H1 (cell line): Measurements from ENCODE around the gene GLI1. TPM values are rescaled to one million over a fixed set of nuclear protein-coding genes. Genes with fewer than 3 reads are reported as not detected.

Source experiments
- CTCF ChIA-PET: fragments of 300-600 bp; sonication (Branson Sonifier 250); formaldehyde crosslinking; loops from one replicate; lab custom pipeline; 2021; ENCODE audit not compliant: partially characterized antibody; lab: Charles Lee
- POLR2A ChIA-PET: fragments of 300-600 bp; sonication (Branson Sonifier 250); formaldehyde crosslinking; loops from one replicate; lab custom pipeline; 2021; ENCODE audit warnings: inconsistent platforms; ENCODE audit not compliant: partially characterized antibody; lab: Charles Lee
- DNase-seq, 2 experiments: peaks; one replicate each; pipeline versions ENCODE4 v3.0.0 to v3.0.0-alpha.2; 2010 to 2022; ENCODE audit warnings: low spot score in 2 of 2, low read depth in 1 of 2, mixed read lengths in 1 of 2
- FAIRE-seq: peaks from 2 replicates; lab custom pipeline; 2011; peaks lifted over from hg19 to GRCh38; lab: Jason Lieb, UNC
- H2AFZ ChIP-seq: 2 replicates; pipeline ENCODE4 v1.8.1; 2012; ENCODE audit warnings: low read length, inconsistent platforms
- H2AK5ac ChIP-seq: 2 replicates; pipeline ENCODE4 v1.6.1; 2013; ENCODE audit warnings: low read depth, low read length
- H2BK120ac ChIP-seq: replicated peaks from 2 replicates; pipeline ENCODE3; 2013; ENCODE audit warnings: low read depth, low read length, inconsistent platforms
- H2BK12ac ChIP-seq: 2 replicates; pipeline ENCODE4 v1.6.1; 2013; ENCODE audit warnings: low read depth, low read length
- H2BK15ac ChIP-seq: 2 replicates; pipeline ENCODE4 v1.6.1; 2013; ENCODE audit warnings: low read length
- H2BK20ac ChIP-seq: 2 replicates; pipeline ENCODE4 v1.6.1; 2013; ENCODE audit warnings: low read length
- H2BK5ac ChIP-seq: 2 replicates; pipeline ENCODE4 v1.6.1; 2013; ENCODE audit warnings: low read depth, low read length
- H3K14ac ChIP-seq: 2 replicates; pipeline ENCODE4 v1.6.1; 2013; ENCODE audit warnings: inconsistent platforms; ENCODE audit not compliant: insufficient read length
- H3K18ac ChIP-seq: 2 replicates; pipeline ENCODE4 v1.6.1; 2013; ENCODE audit warnings: low read length; ENCODE audit errors: extremely low read depth
- H3K23ac ChIP-seq: 2 replicates; pipeline ENCODE4 v1.6.1; 2013; ENCODE audit warnings: inconsistent platforms; ENCODE audit not compliant: insufficient read length
- H3K23me2 ChIP-seq: 2 replicates; pipeline ENCODE4 v1.6.1; 2013; ENCODE audit warnings: low read depth, low read length
- H3K27ac ChIP-seq: 2 replicates; pipeline ENCODE4 v1.6.1; 2011; ENCODE audit warnings: low read depth, low read length, inconsistent platforms
- H3K27me3 ChIP-seq, 4 experiments: replicated peaks in 1 of 4; 1 replicate in 1 of 4; 2 replicates in 3 of 4; pipeline versions ENCODE4 v1.6.1 to v1.8.1; 2011 to 2013; ENCODE audit warnings: low read length in 3 of 4, mild to moderate bottlenecking in 3 of 4, inconsistent platforms in 2 of 4, mixed read lengths in 2 of 4, moderate library complexity in 1 of 4; ENCODE audit not compliant: control insufficient read depth in 3 of 4, insufficient read depth in 3 of 4; ENCODE audit errors: extremely low read depth in 1 of 4
- H3K36me3 ChIP-seq, 4 experiments: 2 replicates each; pipeline versions ENCODE4 v1.6.1 to v1.8.1; 2011 to 2013; ENCODE audit warnings: mild to moderate bottlenecking in 4 of 4, low read length in 3 of 4, moderate library complexity in 2 of 4, control low read depth in 1 of 4, inconsistent platforms in 1 of 4; ENCODE audit not compliant: insufficient read depth in 4 of 4, control insufficient read depth in 2 of 4
- H3K4ac ChIP-seq: replicated peaks from 2 replicates; pipeline ENCODE3; 2013; ENCODE audit warnings: low read length, low read depth, mixed read lengths, inconsistent platforms; ENCODE audit not compliant: insufficient read length
- H3K4me1 ChIP-seq, 4 experiments: replicated peaks in 1 of 4; 1 replicate in 1 of 4; 2 replicates in 3 of 4; pipeline versions ENCODE4 v1.6.1 to v1.8.1; 2011 to 2013; ENCODE audit warnings: low read length in 3 of 4, inconsistent platforms in 2 of 4, mixed read lengths in 1 of 4; ENCODE audit not compliant: insufficient read depth in 4 of 4, control insufficient read depth in 3 of 4
- H3K4me2 ChIP-seq, 2 experiments: 2 replicates each; pipeline versions ENCODE4 v1.6.1 to v1.8.1; 2011 to 2013; ENCODE audit warnings: low read depth in 2 of 2, low read length in 2 of 2, control low read depth in 1 of 2, inconsistent platforms in 1 of 2, mild to moderate bottlenecking in 1 of 2; ENCODE audit not compliant: insufficient read depth in 1 of 2
- H3K4me3 ChIP-seq, 4 experiments: fragments of 200-600, 300-600 bp in 1 of 4; sonication (generic), shearing (Covaris generic), sonication (Bioruptor Twin) in 1 of 4; 2 replicates each; pipeline versions ENCODE4 v1.5.1 to v1.8.1; 2011 to 2016; ENCODE audit warnings: low read length in 4 of 4, low read depth in 3 of 4, control low read depth in 2 of 4, inconsistent platforms in 2 of 4, mild to moderate bottlenecking in 2 of 4, mixed read lengths in 1 of 4, moderate library complexity in 1 of 4; ENCODE audit not compliant: insufficient read depth in 2 of 4; ENCODE audit errors: extremely low read depth in 1 of 4
- H3K56ac ChIP-seq: replicated peaks from 2 replicates; pipeline ENCODE3; 2013; ENCODE audit warnings: low read depth, mild to moderate bottlenecking, mixed read lengths, low read length, inconsistent platforms; ENCODE audit not compliant: insufficient read length
- H3K79me1 ChIP-seq: 2 replicates; pipeline ENCODE4 v1.6.1; 2013; ENCODE audit warnings: low read depth, low read length, control low read depth
- H3K79me2 ChIP-seq, 2 experiments: 2 replicates each; pipeline versions ENCODE4 v1.6.1 to v1.8.1; 2012 to 2013; ENCODE audit warnings: low read length in 2 of 2, mild to moderate bottlenecking in 2 of 2, inconsistent platforms in 1 of 2; ENCODE audit not compliant: insufficient read depth in 2 of 2, control insufficient read depth in 1 of 2
- H3K9ac ChIP-seq, 4 experiments: replicated peaks in 1 of 4; 1 replicate in 1 of 4; 2 replicates in 3 of 4; pipeline versions ENCODE4 v1.6.1 to v1.8.1; 2011 to 2013; ENCODE audit warnings: low read depth in 3 of 4, low read length in 3 of 4, control low read depth in 2 of 4, mild to moderate bottlenecking in 2 of 4, moderate library complexity in 2 of 4, inconsistent platforms in 1 of 4; ENCODE audit errors: extremely low read depth in 1 of 4
- H3K9me3 ChIP-seq, 2 experiments: 2 replicates each; pipeline versions ENCODE4 v1.6.1 to v1.8.1; 2012 to 2013; ENCODE audit warnings: mild to moderate bottlenecking in 2 of 2, moderate library complexity in 2 of 2, control low read depth in 1 of 2, inconsistent platforms in 1 of 2, low read depth in 1 of 2, low read length in 1 of 2, mixed read lengths in 1 of 2; ENCODE audit not compliant: insufficient read depth in 2 of 2
- H4K20me1 ChIP-seq, 2 experiments: replicated peaks in 1 of 2; 2 replicates each; pipeline versions ENCODE3 to v1.8.1; 2011 to 2013; ENCODE audit warnings: inconsistent platforms in 2 of 2, low read length in 2 of 2, mild to moderate bottlenecking in 1 of 2; ENCODE audit not compliant: insufficient read depth in 2 of 2, control insufficient read depth in 1 of 2
- H4K5ac ChIP-seq: 2 replicates; pipeline ENCODE4 v1.6.1; 2013; ENCODE audit warnings: low read length, low read depth, mixed read lengths, inconsistent platforms; ENCODE audit not compliant: insufficient read length
- H4K8ac ChIP-seq: 2 replicates; pipeline ENCODE4 v1.8.0; 2013; ENCODE audit warnings: mild to moderate bottlenecking, moderate library complexity, low read length, inconsistent platforms; ENCODE audit not compliant: insufficient read depth; ENCODE audit errors: extremely low read depth
- H4K91ac ChIP-seq: replicated peaks from 2 replicates; pipeline ENCODE3; 2013; ENCODE audit warnings: low read length, mixed read lengths, inconsistent platforms; ENCODE audit not compliant: insufficient read length
- ASH2L ChIP-seq: fragments of 200-600, 300-600 bp; sonication (generic); IDR thresholded peaks from one replicate; pipeline ENCODE4 v1.7.1; 2017; ENCODE audit warnings: low read length
- BRCA1 ChIP-seq: IDR thresholded peaks from 2 replicates; pipeline ENCODE4 v1.6.1; 2012; ENCODE audit warnings: low read depth, low read length, improper control_type of control experiment
- CBX8 ChIP-seq: fragments of 300-800, 300-1000 bp; sonication (generic); IDR thresholded peaks from 2 replicates; pipeline ENCODE4 v1.7.1; 2016; ENCODE audit warnings: low read depth, low read length, borderline replicate concordance
- MAFK ChIP-seq: IDR thresholded peaks from 2 replicates; pipeline ENCODE4 v1.6.1; 2012; ENCODE audit warnings: low read depth, mild to moderate bottlenecking, improper control_type of control experiment, low read length
- RFX5 ChIP-seq: IDR thresholded peaks from 2 replicates; pipeline ENCODE4 v1.6.1; 2011; ENCODE audit warnings: low read depth, low read length, improper control_type of control experiment, borderline replicate concordance
- SIRT6 ChIP-seq: IDR thresholded peaks from one replicate; pipeline ENCODE4 v1.7.1; 2012; ENCODE audit warnings: low read length, inconsistent platforms
- SIX5 ChIP-seq: IDR thresholded peaks from 2 replicates; pipeline ENCODE4 v1.6.1; 2011; ENCODE audit warnings: mild to moderate bottlenecking, low read depth, low read length
- SUZ12 ChIP-seq: fragments of 200-600 bp; sonication (generic); IDR thresholded peaks from 2 replicates; pipeline ENCODE4 v1.6.1; 2012; ENCODE audit warnings: mild to moderate bottlenecking, inconsistent platforms, low read length, moderate library complexity, mixed read lengths
- YY1 ChIP-seq: IDR thresholded peaks from 2 replicates; pipeline ENCODE4 v1.6.1; 2011; ENCODE audit warnings: low read depth, mild to moderate bottlenecking, low read length
- WGBS, 2 experiments: shearing (Covaris generic) in 1 of 2; methylation state at CpG; one replicate each; pipeline versions ENCODE4 v1.1.6 to v1.1.7; 2013 to 2015; ENCODE audit warnings: low lambda C conversion rate in 2 of 2, mixed read lengths in 2 of 2, inconsistent platforms in 1 of 2, low coverage in 1 of 2, missing lambda C conversion rate in 1 of 2; ENCODE audit not compliant: insufficient replicate concordance in 2 of 2, insufficient coverage in 1 of 2, insufficient read length in 1 of 2; ENCODE audit errors: extremely low coverage in 1 of 2, missing lambda C conversion rate in 1 of 2; 5-methylcytosine and 5-hydroxymethylcytosine counted together
- long read RNA-seq, 2 experiments: library from RNA in 1 of 2; library from capped mRNA in 1 of 2; stranded (forward); transcript quantifications; one replicate each; pipeline ENCODE4 v2.0.0, GENCODE V29; 2021; ENCODE audit warnings: inconsistent platforms in 1 of 2
- polyA minus RNA-seq, 3 experiments: library from RNA; depleted of rRNA, polyadenylated mRNA; stranded (reverse); fragments of >200 nt; gene quantifications; 1 replicate in 2 of 3; 2 replicates in 1 of 3; pipeline ENCODE4 v1.2.3, GENCODE V29; 2011
- polyA plus RNA-seq, 7 experiments: library from polyadenylated mRNA; depleted of rRNA in 3 of 7; stranded (reverse) in 5 of 7; unstranded in 2 of 7; fragments of >200 nt in 5 of 7; fragments of 200-250 nt in 2 of 7; gene quantifications; 1 replicate in 5 of 7; 2 replicates in 1 of 7; 4 replicates in 1 of 7; pipeline versions ENCODE4 v1.2.1 to v1.2.3, GENCODE V29; 2011 to 2013; ENCODE audit warnings: missing spikeins in 2 of 7, mixed read lengths in 2 of 7
- total RNA-seq: library from RNA; stranded (reverse); fragmentation: NEBNext Ultra II Directional; extraction: Animal tissue kit (Norgen Biotek cat#: 25700); gene quantifications from 2 replicates; pipeline ENCODE4 v1.2.1, GENCODE V29; 2021

GLI1 gene
- total RNA-seq (20.6 and 23.5 TPM in 2 replicates), polyA plus RNA-seq (2011; rRNA removed) (25.3 and 31.0 TPM in 2 replicates), polyA minus RNA-seq (2011; rRNA and poly(A)+ RNA removed) (25.1 and 28.1 TPM in 2 replicates)
- 24.6 TPM for polyA plus RNA-seq (2011; cell fraction: cytosol; rRNA removed)
- polyA plus RNA-seq (2011; cell fraction: nucleus; rRNA removed) = 86.7 TPM
- 19.9 to 24.3 TPM (median 22.0 TPM) in 4 replicates for polyA plus RNA-seq (2012, experiment 1 of 2)
- polyA plus RNA-seq (2012, experiment 2 of 2) = 14.8 TPM
- 17.8 TPM for polyA plus RNA-seq (2013, experiment 1 of 2)
- 16.1 TPM for polyA plus RNA-seq (2013, experiment 2 of 2)
- polyA minus RNA-seq (2011; cell fraction: cytosol; rRNA and poly(A)+ RNA removed) = 16.2 TPM
- 30.0 TPM for polyA minus RNA-seq (2011; cell fraction: nucleus; rRNA and poly(A)+ RNA removed)
- long read RNA-seq, experiment 1, partial matches to known transcripts = 11 of 11 reads
- long read RNA-seq, experiment 1, other reads (novel, unspliced or antisense) = 0 of 11 reads
- long read RNA-seq, experiment 2 = 0 reads

DNA sequence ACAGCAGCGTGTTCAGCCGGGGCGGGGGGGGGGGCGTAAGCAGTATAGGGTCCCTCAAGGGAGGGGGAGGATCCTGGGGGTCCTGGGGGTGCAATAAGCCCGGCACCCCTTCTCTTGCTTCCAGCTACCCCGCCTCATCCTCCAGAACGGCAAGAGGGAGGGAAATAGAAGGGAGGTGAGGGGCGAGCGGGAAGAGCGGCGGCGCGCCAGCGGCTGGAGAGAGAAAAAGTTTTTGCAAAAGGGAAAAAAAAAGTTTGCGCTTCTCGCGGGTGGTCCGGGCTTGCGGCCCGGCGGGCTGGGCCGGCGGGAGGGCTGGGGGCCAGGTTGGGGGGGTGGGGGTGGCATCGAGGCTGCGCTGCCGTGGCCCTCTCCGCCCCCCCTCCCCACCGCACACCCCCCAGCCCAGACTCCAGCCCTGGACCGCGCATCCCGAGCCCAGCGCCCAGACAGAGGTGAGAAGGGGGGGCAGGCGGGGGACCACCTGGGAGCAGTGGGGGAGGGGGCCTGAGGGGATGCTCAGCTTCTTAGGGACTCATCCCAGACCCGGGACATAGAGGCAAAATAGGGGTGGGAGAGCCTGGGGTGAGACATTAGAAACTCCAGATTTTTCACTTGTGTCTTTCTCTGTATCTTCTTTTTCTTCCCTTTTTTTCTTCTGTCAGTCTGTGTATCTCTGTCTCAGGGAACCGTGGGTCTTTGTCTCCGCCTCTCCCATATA lies at the start of gene GLI1:
Gene GLI1, plus strand, starts transcription at position 36 of the 718 bp plus-strand sequence. CDS start 3,907 bp downstream, outside the sequence.
- DNase-seq (no peak), FAIRE-seq (no peak)
- H3K56ac ChIP-seq = peak within 1 kb of the TSS; percentile 52
- H2BK5ac ChIP-seq = peak within 1 kb of the TSS; percentile 85; the same call in 1 of the 2 replicates
- H2BK20ac ChIP-seq = 0 out of 2 replicates have a peak within 1 kb of the TSS, but pooled peaks have one; percentile 48
- H3K4me2 ChIP-seq = peak within 1 kb of the TSS; percentile 85 to 95
- H4K8ac ChIP-seq = no peak within 1 kb of the TSS; the same call in 1 of the 2 replicates
- H3K9me3 ChIP-seq = no peaks in the 10 kb centered on the region
- no peaks in the 10 kb centered on the region for H3K27me3 ChIP-seq
- ChIA-PET CTCF (interaction anchor here (0.8 to 18.5 kb wide), 12 partner anchors 10 to 370 kb away, joined by 3 to 478 read pairs (median 6); partner anchors contain the start of genes ARHGAP9, MARS1 and STAC3), POLR2A (interaction anchor here (0.6 to 6.4 kb wide), 9 partner anchors 7 to 372 kb away, joined by 3 to 51 read pairs (median 4); partner anchors contain the start of genes INHBC and SHMT2)
- peak within 1 kb of the TSS; percentile 43; the same call in 1 of the 2 replicates for H2BK12ac ChIP-seq
- no peak within 1 kb of the TSS for H3K23ac ChIP-seq
- peak within 1 kb of the TSS; percentile 92 for H2BK15ac ChIP-seq
- H3K23me2 ChIP-seq = peaks cover 14% of the 10 kb centered on the region
- H3K14ac ChIP-seq = no peak within 1 kb of the TSS
- 2% methylated on average over 3 of the region's 36 CpGs; no CpG with 5 or more reads in 1 of the 2 experiments for WGBS, 2 experiments
- H4K5ac ChIP-seq = peak within 1 kb of the TSS; percentile 86
- no peak within 1 kb of the TSS for H2AFZ ChIP-seq
- H3K27ac ChIP-seq = peak within 1 kb of the TSS; percentile 87; the same call in 1 of the 2 replicates
- no peaks in the 10 kb centered on the region for H4K20me1 ChIP-seq
- peaks cover 0 to 25% (median 15%) of the 10 kb centered on the region in 4 experiments; a peak in 6 of 7 replicates for H3K4me1 ChIP-seq
- no peaks in the 10 kb centered on the region for H3K79me1 ChIP-seq
- H3K9ac ChIP-seq = peak within 1 kb of the TSS in 2 of 4 experiments; percentile 40 to 44; a peak in 4 of 7 replicates
- H3K18ac ChIP-seq = peak within 1 kb of the TSS; percentile 62
- peak within 1 kb of the TSS; percentile 67 to 91 (median 78) for H3K4me3 ChIP-seq
- peaks cover 0 to 4% (median 0%) of the 10 kb centered on the region in 4 experiments; a peak in 2 of 8 replicates for H3K36me3 ChIP-seq
- H4K91ac ChIP-seq = peak within 1 kb of the TSS; percentile 68
- H3K79me2 ChIP-seq = peaks cover 0 to 16% of the 10 kb centered on the region in 2 experiments; a peak in 1 of 4 replicates
- H2AK5ac ChIP-seq = no peak within 1 kb of the TSS
- H3K4ac ChIP-seq = peak within 1 kb of the TSS; percentile 87
- H2BK120ac ChIP-seq = peak within 1 kb of the TSS; percentile 34
- no peak for TF ChIP-seq MAFK
- TF ChIP-seq SIX5 = no peak
- no peak for TF ChIP-seq SIRT6
- peak; percentile 37 for TF ChIP-seq ASH2L
- TF ChIP-seq YY1 = no peak
- no peak for TF ChIP-seq RFX5
- no peak for TF ChIP-seq BRCA1
- no peak for TF ChIP-seq SUZ12
- TF ChIP-seq CBX8 = no peak
